Caco-2 (cell line): Measurements from ENCODE around the gene ARNT2. TPM values are rescaled to one million over a fixed set of nuclear protein-coding genes. Genes with fewer than 3 reads are reported as not detected.

Experiments
- BruUV-seq: library from RNA; stranded (reverse); fragments of 400-500 nt; replicated peaks from 2 replicates; lab custom pipeline; 2021; lab: Mats Ljungman, UMichigan
- CTCF ChIA-PET: fragments of 300-600 bp; sonication (Branson Sonifier 250); formaldehyde crosslinking; loops from one replicate; lab custom pipeline; 2022; ENCODE audit warnings: antibody characterized with exemption; lab: Charles Lee
- POLR2A ChIA-PET: fragments of 300-600 bp; sonication (Branson Sonifier 250); formaldehyde crosslinking; loops from one replicate; lab custom pipeline; 2022; ENCODE audit warnings: antibody characterized with exemption; lab: Charles Lee
- DNase-seq, 2 experiments: peaks; one replicate each; pipeline versions ENCODE4 v3.0.0 to v3.0.0-alpha.2; 2020 to 2022
- H3K27me3 ChIP-seq: replicated peaks from 2 replicates; pipeline ENCODE4 v1.6.0; 2011; ENCODE audit warnings: low read length; ENCODE audit not compliant: control insufficient read depth, insufficient read depth
- H3K36me3 ChIP-seq: 2 replicates; pipeline ENCODE4 v1.5.1; 2011; ENCODE audit warnings: low read length; ENCODE audit not compliant: control insufficient read depth, insufficient read depth
- H3K4me1 ChIP-seq: fragments of 250-450 bp; sonication (Bioruptor Pico); 2 replicates; pipeline ENCODE4 v1.5.1; 2020; ENCODE audit warnings: mild to moderate bottlenecking
- H3K4me3 ChIP-seq: 2 replicates; pipeline ENCODE4 v1.5.1; 2011; ENCODE audit warnings: low read depth, mild to moderate bottlenecking, control low read depth, low read length
- H3K9me3 ChIP-seq: fragments of 250-450 bp; sonication (Bioruptor Pico); 2 replicates; pipeline ENCODE4 v1.5.1; 2020; ENCODE audit warnings: mild to moderate bottlenecking, moderate library complexity
- H3K27ac Mint-ChIP-seq: one replicate; pipeline ENCODE4 v1.8.0; 2022; ENCODE audit warnings: mixed read lengths; ENCODE audit not compliant: unreplicated experiment
- H3K27me3 Mint-ChIP-seq: one replicate; pipeline ENCODE4 v1.8.0; 2022; ENCODE audit warnings: mixed read lengths; ENCODE audit not compliant: insufficient read depth, unreplicated experiment
- H3K36me3 Mint-ChIP-seq: one replicate; pipeline ENCODE4 v1.8.0; 2022; ENCODE audit warnings: mild to moderate bottlenecking, mixed read lengths; ENCODE audit not compliant: insufficient read depth, unreplicated experiment
- H3K4me1 Mint-ChIP-seq: one replicate; pipeline ENCODE4 v1.8.0; 2022; ENCODE audit warnings: low read depth, mixed read lengths; ENCODE audit not compliant: unreplicated experiment
- H3K4me3 Mint-ChIP-seq: one replicate; pipeline ENCODE4 v1.8.0; 2022; ENCODE audit warnings: mild to moderate bottlenecking, moderate library complexity, mixed read lengths; ENCODE audit not compliant: unreplicated experiment
- H3K9me3 Mint-ChIP-seq: one replicate; pipeline ENCODE4 v1.8.0; 2022; ENCODE audit warnings: mixed read lengths; ENCODE audit not compliant: unreplicated experiment
- CTCF ChIP-seq, 2 experiments: fragments of 200-600 bp in 1 of 2; IDR thresholded peaks; 1 replicate in 1 of 2; 2 replicates in 1 of 2; pipeline versions ENCODE4 v1.5.1 to v1.8.0; 2011 to 2022; ENCODE audit warnings: antibody characterized with exemption in 1 of 2, control low read depth in 1 of 2, inconsistent platforms in 1 of 2, low read depth in 1 of 2, low read length in 1 of 2, mild to moderate bottlenecking in 1 of 2, moderate library complexity in 1 of 2; ENCODE audit not compliant: insufficient read depth in 1 of 2, severe bottlenecking in 1 of 2, unreplicated experiment in 1 of 2
- intact Hi-C: fragments of 100-400 bp; cut with micrococcal nuclease; formaldehyde crosslinking; loops from one replicate; pipeline ENCODE4 v1.10.0; 2022; ENCODE audit not compliant: unreplicated experiment
- total RNA-seq: library from RNA; stranded (reverse); gene quantifications from 2 replicates; pipeline ENCODE4 v1.2.3, GENCODE V29; 2022

The ARNT2 gene
- total RNA-seq, 1 experiment from 2014 or later = 0.23 TPM

- TF ChIP-seq CTCF (IDR thresholded peaks at IDR 0.05; ENCODE audit: insufficient read depth in 1 of 2, low read depth in 1 of 2, low read length in 1 of 2, severe bottlenecking in 1 of 2, unreplicated experiment in 1 of 2) = no peak
- Mint-ChIP-seq H3K4me3 (no peak overlapping the region), H3K36me3 (no peaks in the 10 kb centered on the region), H3K27me3 (peaks cover 3% of the 10 kb centered on the region), H3K4me1 (no peaks in the 10 kb centered on the region), H3K9me3 (peaks cover 6% of the 10 kb centered on the region), H3K27ac (no peak overlapping the region)
- intact Hi-C loops = no loop called here
- Histone ChIP-seq H3K9me3 (no peaks in the 10 kb centered on the region), H3K4me3 (no peak overlapping the region), H3K27me3 (no peaks in the 10 kb centered on the region), H3K36me3 (no peaks in the 10 kb centered on the region), H3K4me1 (no peaks in the 10 kb centered on the region)
- BruUV-seq = no TSS peak
- POLR2A ChIA-PET = no interaction called here
- no peak for DNase-seq
- CTCF ChIA-PET = no interaction called here
Observed at GRCh38 chr15:80507131-80507530, 102.9 kb downstream of the ARNT2 start.

GRCh38 chr15:80507638-80508316, 103.6 kb downstream of the ARNT2 start:
- TF ChIP-seq CTCF (IDR thresholded peaks at IDR 0.05; ENCODE audit: insufficient read depth in 1 of 2, low read depth in 1 of 2, low read length in 1 of 2, severe bottlenecking in 1 of 2, unreplicated experiment in 1 of 2) = no peak
- POLR2A ChIA-PET = no interaction called here
- Histone ChIP-seq H3K4me3 (no peak overlapping the region), H3K27me3 (no peaks in the 10 kb centered on the region), H3K9me3 (no peaks in the 10 kb centered on the region), H3K36me3 (no peaks in the 10 kb centered on the region), H3K4me1 (no peaks in the 10 kb centered on the region)
- CTCF ChIA-PET = no interaction called here
- no peaks in the 10 kb centered on the region for H3K36me3 Mint-ChIP-seq
- H3K4me3 Mint-ChIP-seq = no peak overlapping the region
- no peak for DNase-seq
- H3K9me3 Mint-ChIP-seq = peaks cover 6% of the 10 kb centered on the region
- H3K27ac Mint-ChIP-seq = no peak overlapping the region
- no peaks in the 10 kb centered on the region for H3K4me1 Mint-ChIP-seq
- H3K27me3 Mint-ChIP-seq = peaks cover 3% of the 10 kb centered on the region
- BruUV-seq = no TSS peak
- intact Hi-C loops = no loop called here

GRCh38 chr15:80508783-80509182, 104.6 kb downstream of the ARNT2 start:
- no peak for TF ChIP-seq CTCF (IDR thresholded peaks at IDR 0.05; ENCODE audit: insufficient read depth in 1 of 2, low read depth in 1 of 2, low read length in 1 of 2, severe bottlenecking in 1 of 2, unreplicated experiment in 1 of 2)
- H3K9me3 Mint-ChIP-seq = peaks cover 6% of the 10 kb centered on the region
- Histone ChIP-seq H3K4me3 (no peak overlapping the region), H3K4me1 (no peaks in the 10 kb centered on the region), H3K9me3 (no peaks in the 10 kb centered on the region), H3K36me3 (no peaks in the 10 kb centered on the region), H3K27me3 (no peaks in the 10 kb centered on the region)
- BruUV-seq = no TSS peak
- H3K27me3 Mint-ChIP-seq = peaks cover 3% of the 10 kb centered on the region
- H3K36me3 Mint-ChIP-seq = no peaks in the 10 kb centered on the region
- DNase-seq = no peak
- no peaks in the 10 kb centered on the region for H3K4me1 Mint-ChIP-seq
- H3K4me3 Mint-ChIP-seq = no peak overlapping the region
- intact Hi-C loops = no loop called here
- no peak overlapping the region for H3K27ac Mint-ChIP-seq
- CTCF ChIA-PET = no interaction called here
- POLR2A ChIA-PET = no interaction called here
